Lower leg skin (tissue), 4 donors: ENCODE measurements around the gene ISCU. TPM values are rescaled to one million over a fixed set of nuclear protein-coding genes. Genes with fewer than 3 reads are reported as not detected.

Experiments
- DNase-seq, 2 donors: peaks; one replicate each; pipeline ENCODE4 v3.0.0-alpha.2; 2019; ENCODE audit warnings: low spot score in 2 of 2
- H3K4me3 ChIP-seq: fragments of 200-600 bp; sonication (generic); 2 replicates; pipeline ENCODE4 v1.5.1; 2017; ENCODE audit warnings: mild to moderate bottlenecking, low read depth; ENCODE audit not compliant: poor library complexity, severe bottlenecking
- POLR2A ChIP-seq, 2 donors: fragments of 450-650 bp; IDR thresholded peaks; one replicate each; pipeline ENCODE4 v1.6.1; 2016 to 2017; ENCODE audit warnings: antibody characterized with exemption in 2 of 2, mild to moderate bottlenecking in 1 of 2, moderate library complexity in 1 of 2
- WGBS, 2 donors: methylation state at CpG; one replicate each; pipeline ENCODE4 v1.1.5; 2018; 5-methylcytosine and 5-hydroxymethylcytosine counted together
- intact Hi-C: fragments of 100-400 bp; cut with DNase I; formaldehyde crosslinking; loops from one replicate; pipeline ENCODE4 v1.15.0; 2023; ENCODE audit warnings: low total_unique reads
- total RNA-seq, 4 donors: library from RNA; depleted of rRNA; stranded (reverse); fragments of >200 nt; gene quantifications; one replicate each; pipeline ENCODE4 v1.1.0, GENCODE V29; 2016
- TF ChIP-seq, protein P1 (sequence below), 3 donors: fragments of 450-650 bp; IDR thresholded peaks; one replicate each; pipeline ENCODE4 v1.5.1; 2016; ENCODE audit warnings: antibody characterized with exemption in 3 of 3, mild to moderate bottlenecking in 3 of 3, moderate library complexity in 2 of 3

ISCU gene
- total RNA-seq, 4 donors from 2014 or later = 94.7 to 175 (median 137) TPM

DNA sequence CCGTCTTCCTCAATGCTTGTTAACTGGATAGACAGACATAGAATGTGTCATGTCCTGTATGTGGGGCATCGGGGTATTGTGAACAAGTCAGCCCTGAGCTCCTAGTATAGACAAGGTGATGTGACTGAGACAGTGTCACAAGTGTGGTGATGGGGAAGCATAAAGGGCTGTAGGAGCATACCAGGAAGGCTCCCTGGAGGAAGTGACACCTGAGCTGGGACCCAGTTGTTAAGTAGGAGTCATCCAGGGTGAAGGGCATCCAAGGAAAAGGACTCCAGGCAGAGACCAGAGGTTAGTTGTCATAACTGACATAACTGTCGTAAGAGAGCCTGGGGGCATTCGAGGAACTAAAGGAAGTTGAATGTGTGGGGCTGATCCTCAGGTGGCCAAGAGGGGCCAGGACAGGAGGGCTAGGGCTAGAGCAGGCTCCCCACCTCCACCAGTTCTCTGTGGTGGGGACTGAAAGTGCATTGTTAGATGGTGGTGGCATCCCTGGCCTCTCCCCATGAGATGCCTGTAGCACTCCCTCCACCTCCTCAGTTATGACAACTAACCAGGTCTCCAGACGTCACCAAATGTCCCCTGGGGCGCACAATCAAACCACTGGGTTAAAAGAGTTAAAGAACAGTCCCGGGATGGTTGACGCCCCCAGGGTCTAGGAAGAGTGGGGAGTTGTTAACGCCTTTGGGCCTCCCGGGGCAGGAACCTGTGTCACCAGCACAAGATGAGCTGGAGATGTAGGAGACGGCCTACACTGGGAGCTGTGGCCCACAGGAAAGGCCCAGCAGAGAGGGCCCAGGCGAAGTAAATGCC lies 44.9 kb upstream of the ISCU start:
- TF ChIP-seq, protein P1, sequence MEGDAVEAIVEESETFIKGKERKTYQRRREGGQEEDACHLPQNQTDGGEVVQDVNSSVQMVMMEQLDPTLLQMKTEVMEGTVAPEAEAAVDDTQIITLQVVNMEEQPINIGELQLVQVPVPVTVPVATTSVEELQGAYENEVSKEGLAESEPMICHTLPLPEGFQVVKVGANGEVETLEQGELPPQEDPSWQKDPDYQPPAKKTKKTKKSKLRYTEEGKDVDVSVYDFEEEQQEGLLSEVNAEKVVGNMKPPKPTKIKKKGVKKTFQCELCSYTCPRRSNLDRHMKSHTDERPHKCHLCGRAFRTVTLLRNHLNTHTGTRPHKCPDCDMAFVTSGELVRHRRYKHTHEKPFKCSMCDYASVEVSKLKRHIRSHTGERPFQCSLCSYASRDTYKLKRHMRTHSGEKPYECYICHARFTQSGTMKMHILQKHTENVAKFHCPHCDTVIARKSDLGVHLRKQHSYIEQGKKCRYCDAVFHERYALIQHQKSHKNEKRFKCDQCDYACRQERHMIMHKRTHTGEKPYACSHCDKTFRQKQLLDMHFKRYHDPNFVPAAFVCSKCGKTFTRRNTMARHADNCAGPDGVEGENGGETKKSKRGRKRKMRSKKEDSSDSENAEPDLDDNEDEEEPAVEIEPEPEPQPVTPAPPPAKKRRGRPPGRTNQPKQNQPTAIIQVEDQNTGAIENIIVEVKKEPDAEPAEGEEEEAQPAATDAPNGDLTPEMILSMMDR (IDR thresholded peaks at IDR 0.05) = no peak
- no peak for TF ChIP-seq POLR2A (IDR thresholded peaks at IDR 0.05)
- intact Hi-C loops = no loop called here
- WGBS, 2 donors = 81 to 87% methylated on average over 12 of the region's 12 CpGs
- H3K4me3 ChIP-seq = no peak overlapping the region
- no peak for DNase-seq

DNA sequence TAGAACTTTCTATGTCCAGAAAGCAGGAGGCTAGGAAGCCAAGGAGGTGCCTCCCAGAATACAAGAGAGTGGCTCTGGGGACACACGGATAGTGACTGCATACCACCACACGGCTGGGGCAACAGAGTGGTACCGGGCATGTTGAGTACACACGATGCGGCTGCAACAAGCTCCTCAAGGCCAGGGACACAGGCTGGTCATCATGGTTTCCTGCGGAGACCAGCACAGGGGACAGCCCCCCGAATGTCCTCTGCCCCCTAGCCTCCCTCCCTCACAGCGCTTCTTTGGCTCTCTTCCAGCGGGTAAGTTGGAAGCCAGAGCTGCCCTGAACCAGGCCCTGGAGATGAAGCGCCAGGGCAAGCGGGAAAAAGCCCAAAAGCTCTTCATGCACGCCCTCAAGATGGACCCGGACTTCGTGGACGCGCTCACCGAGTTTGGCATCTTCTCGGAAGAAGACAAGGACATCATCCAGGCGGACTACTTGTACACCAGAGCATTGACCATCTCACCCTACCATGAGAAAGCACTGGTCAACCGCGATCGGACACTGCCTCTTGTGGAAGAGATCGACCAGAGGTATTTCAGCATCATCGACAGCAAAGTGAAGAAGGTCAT lies 44.2 kb upstream of the ISCU start:
- WGBS, 2 donors = 95% methylated on average over 22 to 24 of the region's 24 CpGs
- intact Hi-C loops = no loop called here
- H3K4me3 ChIP-seq = no peak overlapping the region

DNA sequence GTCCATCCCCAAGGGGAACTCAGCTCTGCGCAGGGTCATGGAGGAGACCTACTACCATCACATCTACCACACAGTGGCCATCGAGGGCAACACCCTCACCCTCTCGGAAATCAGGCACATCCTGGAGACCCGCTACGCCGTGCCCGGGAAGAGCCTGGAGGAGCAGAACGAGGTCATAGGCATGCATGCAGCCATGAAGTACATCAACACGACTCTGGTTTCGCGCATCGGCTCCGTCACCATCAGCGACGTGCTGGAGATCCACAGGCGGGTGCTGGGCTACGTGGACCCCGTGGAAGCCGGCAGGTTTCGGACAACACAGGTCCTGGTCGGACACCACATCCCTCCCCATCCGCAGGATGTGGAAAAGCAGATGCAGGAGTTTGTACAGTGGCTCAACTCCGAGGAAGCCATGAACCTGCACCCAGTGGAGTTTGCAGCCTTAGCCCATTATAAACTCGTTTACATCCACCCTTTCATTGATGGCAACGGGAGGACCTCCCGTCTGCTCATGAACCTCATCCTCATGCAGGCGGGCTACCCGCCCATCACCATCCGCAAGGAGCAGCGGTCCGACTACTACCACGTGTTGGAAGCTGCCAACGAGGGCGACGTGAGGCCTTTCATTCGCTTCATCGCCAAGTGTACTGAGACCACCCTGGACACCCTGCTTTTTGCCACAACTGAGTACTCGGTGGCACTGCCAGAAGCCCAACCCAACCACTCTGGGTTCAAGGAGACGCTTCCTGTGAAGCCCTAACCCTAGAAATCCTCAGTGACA lies 43.5 kb upstream of the ISCU start:
- no peak overlapping the region for H3K4me3 ChIP-seq
- intact Hi-C loops = no loop called here
- TF ChIP-seq, protein P1 (IDR thresholded peaks at IDR 0.05) = no peak
- no peak for TF ChIP-seq POLR2A (IDR thresholded peaks at IDR 0.05)
- 90 to 92% methylated on average over 37 to 39 of the region's 39 CpGs for whole genome bisulfite sequencing, 2 donors
- no peak for DNase-seq

More for the DNA sequence above, 44.2 kb upstream of the ISCU start:
- no peak for DNase-seq
- TF ChIP-seq, protein P1 (IDR thresholded peaks at IDR 0.05) = no peak
- TF ChIP-seq POLR2A (IDR thresholded peaks at IDR 0.05) = no peak

DNA sequence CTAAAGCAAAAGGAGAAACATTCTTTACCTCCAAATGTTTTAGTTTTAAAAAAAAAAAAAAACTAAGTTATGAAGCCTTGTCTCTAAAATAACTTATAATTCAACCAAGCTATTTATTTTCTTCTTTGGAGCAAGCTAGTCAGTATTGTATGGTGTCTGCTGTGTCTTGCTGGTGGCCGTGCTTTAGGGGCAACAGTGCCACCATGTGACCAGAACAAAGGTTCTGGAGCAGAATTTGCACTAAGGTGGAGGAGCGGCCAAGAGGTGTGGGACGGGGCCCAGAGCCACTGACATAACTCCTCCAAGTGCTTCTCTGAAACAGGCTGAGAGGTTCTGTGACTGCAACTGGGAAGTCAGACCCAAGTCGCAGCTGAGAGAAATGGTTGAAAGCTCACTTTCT lies 42.8 kb upstream of the ISCU start:
- intact Hi-C loops = no loop called here
- 71 to 74% methylated on average over 4 of the region's 4 CpGs for WGBS, 2 donors
- TF ChIP-seq, protein P1 (IDR thresholded peaks at IDR 0.05) = no peak
- TF ChIP-seq POLR2A (IDR thresholded peaks at IDR 0.05) = no peak
- no peak for DNase-seq
- H3K4me3 ChIP-seq = no peak overlapping the region

DNA sequence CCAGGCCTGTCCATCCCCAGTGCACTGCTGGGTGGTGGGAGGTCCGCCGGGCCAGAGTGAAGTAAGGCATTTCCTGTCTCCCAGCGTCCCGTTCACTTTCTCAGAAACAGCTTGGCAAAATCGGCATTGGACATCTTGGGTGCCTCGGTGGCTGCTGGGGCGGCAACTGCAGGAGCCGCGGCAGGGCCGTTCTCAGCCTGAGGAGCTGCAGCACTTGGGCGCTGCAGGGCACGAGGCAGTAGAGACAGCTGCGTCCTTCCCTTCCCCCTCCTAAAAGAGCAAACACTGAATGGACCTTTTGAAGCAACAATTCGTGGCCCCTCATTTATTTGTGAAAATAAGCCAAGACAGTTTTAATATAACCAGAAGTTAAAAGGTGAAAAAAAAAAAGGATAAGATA lies 39.0 kb upstream of the ISCU start:
- 80 to 88% methylated on average over 14 of the region's 14 CpGs for WGBS, 2 donors
- DNase-seq = no peak
- intact Hi-C loops = no loop called here
- no peak overlapping the region for H3K4me3 ChIP-seq
- TF ChIP-seq POLR2A (IDR thresholded peaks at IDR 0.05) = no peak
- TF ChIP-seq, protein P1 (IDR thresholded peaks at IDR 0.05) = no peak
